SK-MEL-5 (cell line): Measurements from ENCODE around the gene JMJD8. TPM values are rescaled to one million over a fixed set of nuclear protein-coding genes. Genes with fewer than 3 reads are reported as not detected.

ENCODE experiments used
- total RNA-seq: library from RNA; depleted of rRNA; stranded (reverse); fragments of >200 nt; shearing (Covaris generic); gene quantifications from 2 replicates; pipeline ENCODE4 v1.2.3, GENCODE V29; 2014; rRNA removed

The JMJD8 gene
- total RNA-seq, 1 experiment from 2014 or later = 52.0 TPM

Other genes with a start within 250 kb of the JMJD8 start
- 15.4 and 15.6 TPM in 2 replicates for gene CAPN15, start 156.6 kb downstream of the JMJD8 start, total RNA-seq
- gene PRR35, start 123.9 kb downstream of the JMJD8 start, total RNA-seq = not detected in 2 replicates
- 0.56 and 1.1 TPM in 2 replicates for gene NHLRC4, start 117.3 kb downstream of the JMJD8 start, total RNA-seq
- 24.5 and 24.7 TPM in 2 replicates for gene PIGQ, start 114.4 kb downstream of the JMJD8 start, total RNA-seq
- gene RAB40C, start 94.3 kb downstream of the JMJD8 start, total RNA-seq = 9.3 and 9.6 TPM in 2 replicates
- 0.05 TPM in 2 replicates for gene WFIKKN1, start 53.3 kb downstream of the JMJD8 start, total RNA-seq
- gene METTL26, start 48.0 kb downstream of the JMJD8 start, total RNA-seq = 54.3 and 57.4 TPM in 2 replicates
- gene MCRIP2, start 42.5 kb downstream of the JMJD8 start, total RNA-seq = 34.4 and 37.8 TPM in 2 replicates
- 10.3 and 12.4 TPM in 2 replicates for gene WDR90, start 35.0 kb downstream of the JMJD8 start, total RNA-seq
- gene RHOT2, start 16.2 kb downstream of the JMJD8 start, total RNA-seq = 39.7 and 42.7 TPM in 2 replicates
- gene RHBDL1, start 8.7 kb downstream of the JMJD8 start, total RNA-seq = 0.19 and 0.34 TPM in 2 replicates
- 112 and 126 TPM in 2 replicates for gene STUB1, start 3.9 kb downstream of the JMJD8 start, total RNA-seq
- 1.6 and 2.3 TPM in 2 replicates for gene WDR24, start 6.1 kb upstream of the JMJD8 start, total RNA-seq
- 6.6 and 7.3 TPM in 2 replicates for gene FBXL16, start 21.5 kb upstream of the JMJD8 start, total RNA-seq
- gene METRN, start 30.8 kb upstream of the JMJD8 start, total RNA-seq = 133 and 138 TPM in 2 replicates
- gene ANTKMT, start 36.8 kb upstream of the JMJD8 start, total RNA-seq = 18.6 and 18.7 TPM in 2 replicates
- gene CCDC78, start 42.1 kb upstream of the JMJD8 start, total RNA-seq = 17.7 and 18.1 TPM in 2 replicates
- 17.9 and 23.3 TPM in 2 replicates for gene HAGHL, start 42.8 kb upstream of the JMJD8 start, total RNA-seq
- 28.6 and 34.3 TPM in 2 replicates for gene CIAO3, start 56.7 kb upstream of the JMJD8 start, total RNA-seq
- gene MSLN, start 76.4 kb upstream of the JMJD8 start, total RNA-seq = not detected in 2 replicates
- gene RPUSD1, start 104.0 kb upstream of the JMJD8 start, total RNA-seq = 32.6 and 36.9 TPM in 2 replicates
- 6.6 and 7.6 TPM in 2 replicates for gene CHTF18, start 104.3 kb upstream of the JMJD8 start, total RNA-seq
- not detected in 2 replicates for gene GNG13, start 116.4 kb upstream of the JMJD8 start, total RNA-seq